Astrocyte (in vitro differentiated cells and primary cell): ENCODE results near the gene CLMN. TPM values are rescaled to one million over a fixed set of nuclear protein-coding genes. Genes with fewer than 3 reads are reported as not detected.

Experiments
- DNase-seq: peaks from one replicate; pipeline ENCODE4 v3.0.0-alpha.2; 2010; ENCODE audit warnings: low read depth
- FAIRE-seq: peaks from 2 replicates; lab custom pipeline; 2011; peaks lifted over from hg19 to GRCh38; lab: Jason Lieb, UNC
- H2AFZ ChIP-seq: 2 replicates; pipeline ENCODE4 v1.6.0; 2012; ENCODE audit warnings: low read depth, low read length, inconsistent platforms
- H3K27ac ChIP-seq: 2 replicates; pipeline ENCODE4 v1.5.1; 2011; ENCODE audit warnings: low read depth, low read length, inconsistent platforms
- H3K27me3 ChIP-seq: 2 replicates; pipeline ENCODE4 v1.6.0; 2011; ENCODE audit warnings: low read length, inconsistent platforms; ENCODE audit not compliant: insufficient read depth
- H3K36me3 ChIP-seq: 2 replicates; pipeline ENCODE4 v1.5.1; 2011; ENCODE audit warnings: low read length, inconsistent platforms; ENCODE audit not compliant: insufficient read depth
- H3K4me1 ChIP-seq: 2 replicates; pipeline ENCODE4 v1.5.1; 2011; ENCODE audit warnings: low read length, inconsistent platforms; ENCODE audit not compliant: insufficient read depth
- H3K4me2 ChIP-seq: 2 replicates; pipeline ENCODE4 v1.6.0; 2012; ENCODE audit warnings: low read length, inconsistent platforms
- H3K4me3 ChIP-seq: 2 replicates; pipeline ENCODE4 v1.5.1; 2011; ENCODE audit warnings: low read depth, mild to moderate bottlenecking, low read length, inconsistent platforms; ENCODE audit not compliant: insufficient read depth
- H3K79me2 ChIP-seq: 2 replicates; pipeline ENCODE4 v1.6.0; 2012; ENCODE audit warnings: mild to moderate bottlenecking, low read length, inconsistent platforms; ENCODE audit not compliant: insufficient read depth
- H3K9ac ChIP-seq: 2 replicates; pipeline ENCODE4 v1.6.0; 2012; ENCODE audit warnings: mild to moderate bottlenecking, low read length, inconsistent platforms
- H3K9me3 ChIP-seq: 2 replicates; pipeline ENCODE4 v1.5.1; 2012; ENCODE audit warnings: low read depth, mild to moderate bottlenecking, low read length, inconsistent platforms; ENCODE audit not compliant: insufficient read depth
- H4K20me1 ChIP-seq: 2 replicates; pipeline ENCODE4 v1.6.0; 2012; ENCODE audit warnings: low read length, inconsistent platforms; ENCODE audit not compliant: insufficient read depth
- H3K27ac Mint-ChIP-seq: one replicate; pipeline ENCODE4 v1.8.0; 2021; ENCODE audit warnings: mild to moderate bottlenecking, mixed read lengths; ENCODE audit not compliant: unreplicated experiment
- H3K27me3 Mint-ChIP-seq: one replicate; pipeline ENCODE4 v1.8.0; 2021; ENCODE audit warnings: low read depth, mixed read lengths; ENCODE audit not compliant: unreplicated experiment
- H3K36me3 Mint-ChIP-seq: one replicate; pipeline ENCODE4 v1.8.0; 2021; ENCODE audit warnings: low read depth, mixed read lengths; ENCODE audit not compliant: unreplicated experiment
- H3K4me1 Mint-ChIP-seq: one replicate; pipeline ENCODE4 v1.8.0; 2021; ENCODE audit warnings: low read depth, mixed read lengths; ENCODE audit not compliant: unreplicated experiment
- H3K4me3 Mint-ChIP-seq: one replicate; pipeline ENCODE4 v1.8.0; 2021; ENCODE audit warnings: mild to moderate bottlenecking, moderate library complexity, mixed read lengths; ENCODE audit not compliant: unreplicated experiment
- H3K9me3 Mint-ChIP-seq: one replicate; pipeline ENCODE4 v1.8.0; 2021; ENCODE audit warnings: mild to moderate bottlenecking, mixed read lengths; ENCODE audit not compliant: unreplicated experiment
- CTCF ChIP-seq: IDR thresholded peaks from 2 replicates; pipeline ENCODE4 v1.5.1; 2011; ENCODE audit warnings: low read depth, mild to moderate bottlenecking, inconsistent platforms, low read length, moderate library complexity; ENCODE audit not compliant: insufficient read depth
- EZH2 ChIP-seq: IDR thresholded peaks from 2 replicates; pipeline ENCODE4 v1.6.1; 2012; ENCODE audit warnings: mild to moderate bottlenecking, low read length, inconsistent platforms; ENCODE audit not compliant: insufficient read depth
- total RNA-seq: library from RNA; stranded (reverse); gene quantifications from 2 replicates; pipeline ENCODE4 v1.2.1, GENCODE V29; 2021

CLMN gene
- total RNA-seq, 1 donor from 2014 or later: 14.0 TPM

GRCh38 chr14:95216008-95216407 lies 103.7 kb downstream of the CLMN start:
- no peak overlapping the region for H3K4me3 Mint-ChIP-seq
- H3K4me3 ChIP-seq: no peak overlapping the region
- H3K27ac ChIP-seq: no peak overlapping the region
- no peak overlapping the region for H3K4me2 ChIP-seq
- H3K9ac ChIP-seq: no peak overlapping the region
- no peak for DNase-seq
- H3K36me3 Mint-ChIP-seq: peaks cover 6% of the 10 kb centered on the region
- H2AFZ ChIP-seq: no peak overlapping the region
- H3K4me1 Mint-ChIP-seq: peaks cover 34% of the 10 kb centered on the region
- peaks cover 7% of the 10 kb centered on the region for H3K4me1 ChIP-seq
- peaks cover 2% of the 10 kb centered on the region for H3K27me3 Mint-ChIP-seq
- no peak overlapping the region for H3K27ac Mint-ChIP-seq
- H3K9me3 ChIP-seq: no peaks in the 10 kb centered on the region
- peaks cover 13% of the 10 kb centered on the region for H3K9me3 Mint-ChIP-seq
- no peak for FAIRE-seq
- no peaks in the 10 kb centered on the region for H3K79me2 ChIP-seq
- no peaks in the 10 kb centered on the region for H4K20me1 ChIP-seq
- TF ChIP-seq EZH2 (no peak), CTCF (no peak)
- no peaks in the 10 kb centered on the region for H3K27me3 ChIP-seq
- no peaks in the 10 kb centered on the region for H3K36me3 ChIP-seq

DNA sequence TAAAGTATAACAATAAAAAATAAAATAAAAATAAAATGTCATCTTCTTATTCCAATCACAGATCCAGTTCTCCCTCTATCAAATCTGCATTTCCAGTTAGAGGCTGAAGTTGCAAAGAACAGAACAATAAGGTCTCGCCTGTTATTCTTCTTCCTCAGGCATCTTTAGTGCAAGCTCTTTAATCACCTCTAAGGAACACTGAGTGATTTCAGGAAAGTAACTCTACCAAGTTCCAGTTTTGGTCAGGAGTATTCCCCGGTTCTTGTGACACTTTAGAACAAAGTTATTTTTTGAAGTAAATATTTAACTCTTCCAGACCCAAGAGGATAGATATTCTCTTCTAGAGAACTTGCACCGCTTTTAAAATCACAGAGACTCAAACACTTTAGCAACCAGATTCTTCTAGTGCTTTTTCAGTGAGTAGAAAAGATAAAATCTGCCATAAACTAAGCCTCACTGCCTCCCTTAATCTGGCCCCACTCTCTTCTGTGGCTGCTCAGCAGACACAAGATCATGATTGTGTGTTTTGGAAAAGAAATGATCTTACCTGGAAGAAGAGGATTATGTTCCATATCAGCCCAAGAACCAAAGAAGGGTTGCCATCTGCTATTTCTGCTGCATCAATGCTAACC lies 104.5 kb downstream of the CLMN start:
- Histone ChIP-seq H3K9me3 (no peaks in the 10 kb centered on the region), H3K4me1 (no peaks in the 10 kb centered on the region), H3K36me3 (no peaks in the 10 kb centered on the region), H2AFZ (no peak overlapping the region), H4K20me1 (no peaks in the 10 kb centered on the region), H3K4me2 (no peak overlapping the region), H3K27me3 (no peaks in the 10 kb centered on the region), H3K79me2 (no peaks in the 10 kb centered on the region), H3K27ac (no peak overlapping the region), H3K4me3 (no peak overlapping the region), H3K9ac (no peak overlapping the region)
- H3K9me3 Mint-ChIP-seq: peaks cover 13% of the 10 kb centered on the region
- TF ChIP-seq CTCF: no peak
- TF ChIP-seq EZH2: no peak
- no peak overlapping the region for H3K4me3 Mint-ChIP-seq
- H3K27ac Mint-ChIP-seq: no peak overlapping the region
- FAIRE-seq: no peak
- H3K4me1 Mint-ChIP-seq: peaks cover 27% of the 10 kb centered on the region
- H3K27me3 Mint-ChIP-seq: peaks cover 2% of the 10 kb centered on the region
- H3K36me3 Mint-ChIP-seq: peaks cover 6% of the 10 kb centered on the region
- no peak for DNase-seq

DNA sequence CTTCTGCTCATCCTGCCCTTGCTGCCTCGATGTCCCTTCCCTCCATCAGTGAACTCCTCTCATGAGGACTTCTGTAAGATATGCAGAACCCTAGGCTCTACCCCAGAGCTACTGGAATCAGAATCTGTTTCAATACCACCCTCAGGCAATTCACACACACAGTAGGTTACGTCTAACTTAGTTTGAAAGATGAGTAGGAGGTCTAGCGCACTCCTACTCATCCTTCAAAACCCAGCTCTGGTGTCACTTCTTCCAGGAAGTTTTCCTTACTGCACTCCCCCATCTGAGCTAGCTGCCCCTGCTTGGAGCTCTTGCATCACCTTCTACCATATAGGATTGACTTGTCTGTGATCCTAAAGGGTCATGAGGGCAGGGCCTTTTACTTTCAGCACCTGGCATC lies 105.9 kb downstream of the CLMN start:
- H3K27me3 ChIP-seq: no peaks in the 10 kb centered on the region
- DNase-seq: no peak
- no peaks in the 10 kb centered on the region for H3K79me2 ChIP-seq
- Mint-ChIP-seq H3K9me3 (peaks cover 13% of the 10 kb centered on the region), H3K27ac (peak overlapping the region; percentile 26), H3K4me3 (no peak overlapping the region), H3K27me3 (peaks cover under 1% of the 10 kb centered on the region), H3K36me3 (peaks cover 2% of the 10 kb centered on the region), H3K4me1 (peaks cover 22% of the 10 kb centered on the region)
- FAIRE-seq: no peak
- no peak overlapping the region for H3K4me2 ChIP-seq
- TF ChIP-seq CTCF (no peak), EZH2 (no peak)
- H3K4me3 ChIP-seq: no peak overlapping the region
- H2AFZ ChIP-seq: no peak overlapping the region
- no peak overlapping the region for H3K9ac ChIP-seq
- no peaks in the 10 kb centered on the region for H4K20me1 ChIP-seq
- no peaks in the 10 kb centered on the region for H3K4me1 ChIP-seq
- H3K27ac ChIP-seq: no peak overlapping the region
- H3K36me3 ChIP-seq: no peaks in the 10 kb centered on the region
- H3K9me3 ChIP-seq: no peaks in the 10 kb centered on the region
